ENCODE results near the gene CSNK1A1. TPM values are rescaled to one million over a fixed set of nuclear protein-coding genes. Genes with fewer than 3 reads are reported as not detected.

The CSNK1A1 gene
- total and polyA plus RNA-seq, 3 experiments from 2014 or later = 118 to 187 (median 177) TPM

Other genes with a start within 250 kb of the CSNK1A1 start
- 10 to 100 TPM; 33.4 to 36.5 TPM for gene GRPEL2, start 205.9 kb downstream of the CSNK1A1 start, total RNA-seq
- 4.5 TPM for gene GRPEL2, start 205.9 kb downstream of the CSNK1A1 start, polyA plus RNA-seq
- 10 to 100 TPM; 22.6 to 23.3 TPM for gene PCYOX1L, start 193.4 kb downstream of the CSNK1A1 start, total RNA-seq
- gene PCYOX1L, start 193.4 kb downstream of the CSNK1A1 start, polyA plus RNA-seq = 11.9 TPM
- not detected for gene IL17B, start 172.1 kb downstream of the CSNK1A1 start, total RNA-seq
- gene IL17B, start 172.1 kb downstream of the CSNK1A1 start, polyA plus RNA-seq = not detected
- under 1 TPM; 0.13 to 0.53 TPM for gene ARHGEF37, start 30.1 kb upstream of the CSNK1A1 start, total RNA-seq
- gene ARHGEF37, start 30.1 kb upstream of the CSNK1A1 start, polyA plus RNA-seq = not detected
- 1 to 10 TPM; 6.3 to 7.1 TPM for gene PPARGC1B, start 178.9 kb upstream of the CSNK1A1 start, total RNA-seq
- 1.7 TPM for gene PPARGC1B, start 178.9 kb upstream of the CSNK1A1 start, polyA plus RNA-seq

All from CD8-positive, alpha-beta memory T cell (primary cell).